C4-2B (cell line): ENCODE results near the gene RC3H2.
"Not testable (repeated sequence)": the region's sequence is repeated elsewhere in the genome, so short reads cannot be mapped to it uniquely, and the experiment has no call there.

Experiments used
- H3K27ac ChIP-seq: fragments of 450-650 bp; 2 replicates; pipeline ENCODE4 v1.5.1; 2017
- ZFX ChIP-seq: fragments of 450-650 bp; IDR thresholded peaks from 2 replicates; pipeline ENCODE4 v1.6.1; 2017
- TF ChIP-seq, protein P1 (sequence below): fragments of 450-650 bp; conservative IDR thresholded peaks from 2 replicates; pipeline ENCODE4 v1.5.1; 2017; ENCODE audit warnings: mild to moderate bottlenecking

Gene RC3H2

DNA sequence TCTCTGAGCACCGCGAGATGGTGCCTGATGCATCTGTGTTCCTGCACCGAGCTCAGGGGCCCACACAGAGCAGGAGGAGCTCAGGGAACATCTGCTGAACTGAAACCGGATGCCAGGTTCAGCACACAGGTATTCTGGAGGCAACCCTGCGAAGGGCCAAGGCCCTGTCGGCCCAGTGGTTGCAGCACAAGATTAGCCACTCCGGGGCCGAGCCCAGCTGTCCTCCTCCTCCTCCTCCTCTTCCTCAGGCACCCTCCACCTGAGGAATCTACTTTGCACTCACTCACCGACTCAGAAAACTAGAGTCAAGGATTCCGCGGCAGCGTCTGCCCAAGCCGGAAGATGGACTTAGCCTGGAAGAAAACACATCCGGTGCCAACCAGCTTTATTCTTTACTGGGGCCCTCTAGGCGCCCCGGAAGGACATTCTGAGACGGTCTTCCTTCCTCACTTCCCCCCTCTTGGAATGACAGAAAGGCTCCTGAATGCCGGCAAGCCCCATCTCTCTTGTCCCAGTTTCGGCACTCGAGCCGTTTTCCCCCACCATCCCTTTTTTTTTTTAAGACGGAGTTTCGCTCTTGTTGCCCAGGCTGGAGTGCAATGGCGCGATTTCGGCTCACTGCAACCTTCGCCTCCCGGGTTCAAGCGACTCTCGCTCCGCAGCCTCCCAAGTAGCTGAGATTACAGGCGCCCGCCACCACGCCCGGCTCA, 8.0 kb upstream of the RC3H2 start, which contains the start of gene ZBTB6:
Gene ZBTB6 (minus strand): TSS at position 360 of the 710 bp plus-strand sequence. CDS start 1,251 bp downstream, outside the sequence.
- TF ChIP-seq ZFX, result peak; percentile 94
- TF ChIP-seq, protein P1, sequence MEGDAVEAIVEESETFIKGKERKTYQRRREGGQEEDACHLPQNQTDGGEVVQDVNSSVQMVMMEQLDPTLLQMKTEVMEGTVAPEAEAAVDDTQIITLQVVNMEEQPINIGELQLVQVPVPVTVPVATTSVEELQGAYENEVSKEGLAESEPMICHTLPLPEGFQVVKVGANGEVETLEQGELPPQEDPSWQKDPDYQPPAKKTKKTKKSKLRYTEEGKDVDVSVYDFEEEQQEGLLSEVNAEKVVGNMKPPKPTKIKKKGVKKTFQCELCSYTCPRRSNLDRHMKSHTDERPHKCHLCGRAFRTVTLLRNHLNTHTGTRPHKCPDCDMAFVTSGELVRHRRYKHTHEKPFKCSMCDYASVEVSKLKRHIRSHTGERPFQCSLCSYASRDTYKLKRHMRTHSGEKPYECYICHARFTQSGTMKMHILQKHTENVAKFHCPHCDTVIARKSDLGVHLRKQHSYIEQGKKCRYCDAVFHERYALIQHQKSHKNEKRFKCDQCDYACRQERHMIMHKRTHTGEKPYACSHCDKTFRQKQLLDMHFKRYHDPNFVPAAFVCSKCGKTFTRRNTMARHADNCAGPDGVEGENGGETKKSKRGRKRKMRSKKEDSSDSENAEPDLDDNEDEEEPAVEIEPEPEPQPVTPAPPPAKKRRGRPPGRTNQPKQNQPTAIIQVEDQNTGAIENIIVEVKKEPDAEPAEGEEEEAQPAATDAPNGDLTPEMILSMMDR, result no peak
- H3K27ac ChIP-seq, result peak within 1 kb of the TSS; percentile 79

DNA sequence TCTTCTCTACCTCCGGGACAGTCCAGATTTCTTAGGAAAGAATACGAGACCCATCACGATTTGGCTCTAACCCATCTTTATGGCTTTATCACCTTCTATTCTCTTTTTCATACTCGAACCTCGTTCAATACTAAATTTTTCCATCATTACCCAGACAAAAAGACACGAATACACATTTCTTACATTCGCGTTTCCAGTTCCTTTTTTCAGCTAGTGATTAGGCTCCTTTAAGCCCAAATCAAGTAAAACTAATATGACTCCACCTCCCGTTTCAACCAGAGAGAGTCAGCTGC, 7.5 kb upstream of the RC3H2 start:
- H3K27ac ChIP-seq, result peak overlapping the region; percentile 79
- TF ChIP-seq, protein P1, result no peak

DNA sequence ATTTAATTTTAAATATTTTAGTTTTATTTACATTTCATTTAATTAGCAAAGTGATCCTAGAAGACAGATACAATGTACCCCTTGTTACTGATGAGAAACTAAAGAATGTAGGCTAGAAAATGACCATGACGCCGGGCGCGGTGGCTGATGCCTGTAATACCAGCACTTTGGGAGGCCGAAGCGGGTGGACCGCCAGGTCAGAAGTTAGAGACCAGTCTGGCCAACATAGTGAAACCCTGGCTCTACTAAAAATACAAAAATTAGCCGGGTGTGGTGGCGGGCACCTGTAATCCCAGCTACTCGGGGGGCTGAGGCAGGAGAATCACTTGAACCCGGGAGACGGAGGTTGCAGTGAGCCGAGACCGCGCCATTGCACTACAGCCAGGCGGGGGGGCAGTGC, 963 bp upstream of the RC3H2 start:
- H3K27ac ChIP-seq, result not testable (repeated sequence)

DNA sequence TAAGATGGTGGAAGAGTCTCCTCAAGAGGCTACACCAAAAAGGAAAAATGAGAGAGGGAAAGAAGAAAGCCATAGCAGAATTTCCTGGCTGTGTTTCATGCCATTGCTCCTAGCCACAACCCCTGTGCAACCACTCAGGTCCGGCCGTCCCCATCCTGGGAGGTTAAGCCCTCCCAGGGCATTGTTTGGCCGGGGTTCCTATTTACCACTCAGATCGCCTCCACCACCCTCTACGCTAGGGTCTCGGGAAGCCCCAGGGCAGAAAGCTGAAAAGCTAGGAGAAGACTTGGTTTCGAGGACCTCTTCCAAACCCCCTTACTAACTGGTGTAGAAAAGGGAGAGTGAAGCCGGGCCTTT, 715 bp downstream of the RC3H2 start:
- TF ChIP-seq ZFX, result no peak
- TF ChIP-seq, protein P1, result no peak
- peak overlapping the region; percentile 90 for H3K27ac ChIP-seq

DNA sequence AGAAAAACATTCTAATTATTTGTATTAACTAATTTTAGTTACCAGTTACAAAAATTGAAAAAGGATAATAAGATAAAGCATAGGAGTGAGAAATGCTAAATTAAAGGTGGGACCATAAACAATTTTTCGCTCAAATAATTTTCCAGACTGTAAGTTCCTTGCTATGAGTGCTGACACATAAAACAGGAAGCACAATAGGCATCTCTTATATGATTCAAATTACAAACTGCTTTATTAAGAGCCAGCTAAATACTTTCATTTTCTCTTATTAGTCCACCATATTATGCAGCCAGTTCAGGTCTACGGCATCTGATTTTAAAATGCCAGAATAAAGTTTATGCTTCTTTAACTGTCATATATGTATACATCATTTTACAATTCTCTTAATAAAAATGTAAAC, 4.4 kb downstream of the RC3H2 start:
- TF ChIP-seq, protein P1, result no peak
- TF ChIP-seq ZFX, result no peak
- H3K27ac ChIP-seq, result no peak overlapping the region

DNA sequence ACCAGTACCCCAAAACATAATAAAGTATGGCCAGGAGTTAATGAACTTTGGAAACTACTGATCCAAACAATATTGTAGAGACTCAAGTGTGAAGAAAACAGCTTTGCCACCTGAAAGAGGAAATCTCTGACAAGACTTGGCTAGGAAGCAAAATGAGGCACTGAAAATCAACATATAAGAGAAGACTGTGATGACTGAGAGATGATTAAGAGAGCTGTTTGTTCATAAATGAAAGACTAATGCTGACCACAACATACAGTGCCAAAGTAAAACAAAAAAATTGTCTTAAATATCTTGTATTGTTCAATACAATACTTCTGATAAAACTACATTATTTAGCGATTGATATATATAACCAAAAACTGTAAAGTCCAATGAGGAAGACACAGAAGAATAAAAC, 7.2 kb downstream of the RC3H2 start:
- no peak overlapping the region for H3K27ac ChIP-seq
- TF ChIP-seq, protein P1, result no peak
- no peak for TF ChIP-seq ZFX

DNA sequence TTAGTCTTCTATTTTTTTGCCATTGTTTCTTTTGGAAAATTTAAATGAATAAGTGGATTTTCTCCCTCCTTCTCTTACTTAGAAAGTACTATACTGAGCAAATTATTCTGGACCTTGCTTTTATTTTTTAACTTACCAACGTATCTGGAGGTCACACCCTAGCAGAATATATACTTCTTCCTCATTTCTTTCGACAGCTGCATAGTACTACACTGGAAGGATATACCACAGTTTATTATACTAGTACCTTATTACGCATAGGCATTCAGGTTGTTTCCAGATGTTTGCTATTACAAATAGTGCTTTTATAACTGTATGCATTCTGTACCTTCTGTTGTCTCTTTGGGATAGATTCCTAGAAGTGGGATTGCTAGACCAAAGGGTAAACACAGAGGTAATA, 16.7 kb downstream of the RC3H2 start:
- TF ChIP-seq, protein P1, result no peak
- no peak for TF ChIP-seq ZFX

DNA sequence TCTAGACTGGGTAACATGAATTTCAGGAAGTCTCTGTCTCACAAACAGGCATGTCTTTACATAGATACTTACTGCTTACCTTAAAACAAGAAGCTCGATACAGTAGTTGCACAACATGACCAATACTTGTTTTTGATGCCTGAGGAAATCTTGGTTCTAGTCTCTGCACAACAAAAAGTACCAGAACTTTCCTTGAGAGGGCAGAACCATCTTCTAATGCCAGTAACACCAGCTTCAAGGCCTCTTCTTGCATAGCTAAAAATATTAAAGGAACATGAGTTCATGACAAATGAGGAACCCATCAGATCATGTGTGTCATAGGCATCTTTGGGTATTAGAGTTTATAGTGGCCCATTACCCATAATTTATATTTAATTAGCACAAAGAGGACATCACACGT, 22.0 kb downstream of the RC3H2 start:
- H3K27ac ChIP-seq, result no peak overlapping the region
- TF ChIP-seq ZFX, result no peak
- TF ChIP-seq, protein P1, result no peak

More for the DNA sequence above, 16.7 kb downstream of the RC3H2 start:
- no peak overlapping the region for H3K27ac ChIP-seq
